HUES48 (cell line): ENCODE data around the gene SMURF2.
A peak's percentile ranks its signal among the peaks of the same experiment; 100 is the strongest.

Experiments
- H3K27ac ChIP-seq: one replicate; pipeline ENCODE4 v1.7.0; 2013; ENCODE audit warnings: low read depth, low read length, inconsistent platforms
- H3K27me3 ChIP-seq: 2 replicates; pipeline ENCODE4 v1.6.1; 2013; ENCODE audit warnings: mild to moderate bottlenecking, low read length; ENCODE audit not compliant: control insufficient read depth, insufficient read depth
- H3K36me3 ChIP-seq: 2 replicates; pipeline ENCODE4 v1.6.1; 2013; ENCODE audit warnings: low read length; ENCODE audit not compliant: control insufficient read depth, insufficient read depth
- H3K4me1 ChIP-seq: 2 replicates; pipeline ENCODE4 v1.6.1; 2013; ENCODE audit warnings: mild to moderate bottlenecking, low read length; ENCODE audit not compliant: control insufficient read depth, insufficient read depth
- H3K4me3 ChIP-seq: 2 replicates; pipeline ENCODE4 v1.5.1; 2013; ENCODE audit warnings: mild to moderate bottlenecking, low read depth, low read length
- H3K9ac ChIP-seq: 2 replicates; pipeline ENCODE4 v1.6.1; 2013; ENCODE audit warnings: mild to moderate bottlenecking, low read depth, low read length, moderate library complexity
- H3K9me3 ChIP-seq: 2 replicates; pipeline ENCODE4 v1.6.1; 2013; ENCODE audit warnings: low read length; ENCODE audit not compliant: control insufficient read depth, insufficient read depth

SMURF2 gene

GRCh38 chr17:64534187-64534586 lies 127.9 kb downstream of the SMURF2 start:
- Histone ChIP-seq H3K36me3 (peaks cover 90% of the 10 kb centered on the region), H3K27me3 (no peaks in the 10 kb centered on the region), H3K9me3 (no peaks in the 10 kb centered on the region), H3K4me3 (no peak overlapping the region), H3K4me1 (no peaks in the 10 kb centered on the region), H3K27ac (no peak overlapping the region), H3K9ac (no peak overlapping the region)

DNA sequence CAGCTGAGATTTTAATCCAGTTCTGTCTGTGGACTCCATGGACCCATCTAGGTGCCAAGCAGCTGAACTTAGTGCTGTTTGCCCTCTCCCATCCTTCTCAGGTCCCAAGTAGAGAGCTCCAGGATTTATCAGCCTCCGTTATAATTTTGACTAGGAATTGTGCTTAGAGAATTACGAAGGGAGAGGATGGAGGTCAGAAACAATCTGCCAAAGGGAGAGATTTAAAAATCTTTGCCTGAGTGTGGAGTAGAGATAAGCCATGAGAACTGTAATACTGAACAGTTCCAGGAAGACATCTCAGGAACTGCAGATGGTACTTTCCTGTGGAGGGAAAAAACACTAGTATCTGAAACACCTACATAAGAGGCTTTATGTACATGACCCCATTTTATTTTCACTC lies 128.3 kb downstream of the SMURF2 start:
- no peak overlapping the region for H3K9ac ChIP-seq
- H3K4me3 ChIP-seq = no peak overlapping the region
- no peaks in the 10 kb centered on the region for H3K9me3 ChIP-seq
- H3K36me3 ChIP-seq = peaks cover 94% of the 10 kb centered on the region
- H3K27me3 ChIP-seq = no peaks in the 10 kb centered on the region
- no peak overlapping the region for H3K27ac ChIP-seq
- H3K4me1 ChIP-seq = no peaks in the 10 kb centered on the region

DNA sequence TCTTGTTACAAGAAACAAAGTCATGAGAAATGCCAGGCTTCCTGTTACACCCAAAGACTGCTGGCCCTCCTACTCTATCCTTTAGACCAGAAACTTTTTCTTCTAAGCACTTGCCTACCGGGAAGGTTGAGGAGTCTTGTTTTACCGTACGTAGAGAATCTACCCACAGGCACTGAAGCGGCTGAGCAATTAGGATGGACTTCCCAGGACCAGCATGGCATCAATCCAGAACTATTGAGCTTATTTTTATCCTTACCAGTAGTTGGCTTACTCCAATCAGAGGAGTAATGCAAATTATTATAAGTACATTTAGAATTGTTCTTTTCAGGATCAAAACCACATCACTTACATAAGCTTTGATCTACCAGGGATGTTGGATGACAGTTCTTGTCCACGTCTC lies 129.7 kb downstream of the SMURF2 start:
- no peaks in the 10 kb centered on the region for H3K9me3 ChIP-seq
- H3K4me3 ChIP-seq = no peak overlapping the region
- no peaks in the 10 kb centered on the region for H3K27me3 ChIP-seq
- peaks cover 100% of the 10 kb centered on the region for H3K36me3 ChIP-seq
- H3K4me1 ChIP-seq = no peaks in the 10 kb centered on the region
- H3K9ac ChIP-seq = no peak overlapping the region
- no peak overlapping the region for H3K27ac ChIP-seq

GRCh38 chr17:64531955-64532371 lies 130.1 kb downstream of the SMURF2 start:
- Histone ChIP-seq H3K27ac (no peak overlapping the region), H3K27me3 (no peaks in the 10 kb centered on the region), H3K9me3 (no peaks in the 10 kb centered on the region), H3K36me3 (peaks cover 100% of the 10 kb centered on the region), H3K4me3 (no peak overlapping the region), H3K4me1 (no peaks in the 10 kb centered on the region), H3K9ac (no peak overlapping the region)

DNA sequence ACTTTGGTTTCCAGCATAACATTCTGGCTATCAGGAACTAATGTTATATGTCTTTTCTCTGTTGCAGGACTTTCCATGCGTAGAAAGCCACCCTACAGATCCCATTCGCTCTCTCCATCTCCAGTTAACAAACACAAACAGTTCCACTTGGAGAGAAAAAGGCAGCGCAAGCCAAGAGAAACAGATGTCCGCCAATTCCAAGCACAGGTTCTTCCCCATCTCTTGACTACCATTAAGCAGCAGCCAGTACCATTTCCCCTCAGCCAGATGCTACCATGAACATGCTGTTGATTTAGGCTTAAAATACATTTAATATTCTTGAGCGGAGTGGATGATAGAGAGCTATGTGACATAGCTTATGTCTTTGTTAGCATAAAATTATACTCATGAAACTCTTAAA lies 132.9 kb downstream of the SMURF2 start:
- Histone ChIP-seq H3K27me3 (no peaks in the 10 kb centered on the region), H3K27ac (no peak overlapping the region), H3K9me3 (no peaks in the 10 kb centered on the region), H3K4me3 (no peak overlapping the region), H3K4me1 (no peaks in the 10 kb centered on the region), H3K9ac (no peak overlapping the region), H3K36me3 (peaks cover 99% of the 10 kb centered on the region)

DNA sequence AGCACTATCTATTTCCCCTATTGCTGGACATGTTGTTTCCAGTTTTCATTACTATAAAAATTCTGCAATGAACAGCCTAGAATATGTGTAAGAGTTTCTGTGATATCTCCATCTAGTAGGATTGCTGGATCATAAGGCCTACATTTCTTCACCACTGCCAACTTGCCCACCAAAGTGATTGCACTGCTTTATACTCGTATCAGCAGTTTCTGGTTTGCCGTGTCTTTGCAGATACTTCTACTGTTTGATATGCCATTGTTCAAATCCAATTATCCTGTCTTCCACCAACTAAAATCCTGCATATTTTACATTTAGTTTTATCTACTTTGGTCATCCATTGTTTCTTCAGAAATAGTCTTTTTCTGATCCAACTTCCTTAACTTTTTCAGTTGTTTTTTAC lies 134.2 kb downstream of the SMURF2 start:
- no peak overlapping the region for H3K4me3 ChIP-seq
- peaks cover 99% of the 10 kb centered on the region for H3K36me3 ChIP-seq

DNA sequence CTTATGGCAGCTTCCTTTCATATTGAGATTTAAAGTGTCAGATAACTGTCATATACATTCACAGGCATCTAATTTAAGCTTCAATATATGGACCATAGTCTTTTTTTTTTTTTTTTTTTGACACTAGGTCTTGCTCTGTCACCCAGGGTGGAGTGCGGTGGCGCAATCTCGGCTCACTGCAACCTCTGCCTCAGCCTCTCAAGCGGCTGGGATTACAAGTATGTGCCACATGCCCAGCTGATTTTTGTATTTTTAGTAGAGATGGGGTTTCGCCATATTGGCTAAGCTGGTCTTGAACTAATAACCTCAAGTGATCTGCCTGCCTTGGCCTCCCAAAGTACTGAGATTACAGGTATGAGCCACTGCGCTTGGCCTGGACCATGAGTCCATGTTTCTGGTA lies 141.7 kb downstream of the SMURF2 start:
- Histone ChIP-seq H3K36me3 (peaks cover 96% of the 10 kb centered on the region), H3K27me3 (no peaks in the 10 kb centered on the region), H3K4me1 (no peaks in the 10 kb centered on the region), H3K9ac (no peak overlapping the region), H3K9me3 (no peaks in the 10 kb centered on the region), H3K27ac (no peak overlapping the region), H3K4me3 (no peak overlapping the region)

More for the DNA sequence above, 134.2 kb downstream of the SMURF2 start:
- no peak overlapping the region for H3K27ac ChIP-seq
- H3K27me3 ChIP-seq = no peaks in the 10 kb centered on the region
- H3K4me1 ChIP-seq = no peaks in the 10 kb centered on the region
- H3K9ac ChIP-seq = no peak overlapping the region
- no peaks in the 10 kb centered on the region for H3K9me3 ChIP-seq

GRCh38 chr17:64519601-64520000 lies 142.5 kb downstream of the SMURF2 start:
- H3K9me3 ChIP-seq = no peaks in the 10 kb centered on the region
- H3K9ac ChIP-seq = no peak overlapping the region
- H3K36me3 ChIP-seq = peaks cover 96% of the 10 kb centered on the region
- no peaks in the 10 kb centered on the region for H3K4me1 ChIP-seq
- H3K27ac ChIP-seq = no peak overlapping the region
- H3K4me3 ChIP-seq = no peak overlapping the region
- H3K27me3 ChIP-seq = no peaks in the 10 kb centered on the region

DNA sequence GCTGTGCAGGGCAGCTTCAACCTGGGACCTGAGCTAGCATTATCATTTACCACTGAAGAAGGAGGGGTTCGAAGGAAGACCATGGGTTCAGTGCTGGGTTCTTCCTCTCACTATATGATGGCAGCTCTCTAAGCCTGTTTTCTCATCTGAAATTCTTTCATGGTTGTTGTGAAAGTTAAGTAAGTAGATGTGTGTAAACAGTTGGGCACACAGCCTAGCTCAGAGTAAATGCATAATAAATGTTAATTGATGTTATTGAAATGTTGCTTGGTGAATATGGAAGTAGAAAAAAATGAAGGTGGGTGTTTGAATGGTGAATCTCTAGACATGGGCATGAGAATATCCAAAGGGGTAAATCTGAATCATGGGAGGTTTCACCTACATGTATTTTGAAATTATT lies 146.3 kb downstream of the SMURF2 start:
- Histone ChIP-seq H3K27ac (no peak overlapping the region), H3K4me3 (no peak overlapping the region), H3K27me3 (no peaks in the 10 kb centered on the region), H3K9ac (no peak overlapping the region), H3K4me1 (no peaks in the 10 kb centered on the region), H3K9me3 (no peaks in the 10 kb centered on the region), H3K36me3 (peaks cover 95% of the 10 kb centered on the region)

DNA sequence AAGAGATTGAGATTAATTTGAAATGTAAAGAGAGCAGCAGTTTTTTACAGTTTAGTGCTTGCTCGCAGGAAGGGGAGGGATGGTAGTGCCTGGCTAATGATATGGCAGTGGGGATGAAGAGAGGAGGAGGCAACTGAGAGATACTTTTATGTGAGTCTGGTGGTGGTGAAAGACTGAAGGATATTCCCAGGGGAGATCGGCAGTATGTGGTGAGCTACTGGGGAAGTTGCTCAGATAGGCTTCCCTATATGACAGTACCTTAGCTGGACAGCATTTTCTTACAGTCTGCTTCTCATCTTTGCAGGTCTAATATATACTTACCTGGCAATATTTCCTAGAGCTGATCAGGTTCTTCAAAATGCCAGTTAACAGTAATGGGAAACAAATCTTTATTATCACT lies 146.7 kb downstream of the SMURF2 start:
- Histone ChIP-seq H3K9me3 (no peaks in the 10 kb centered on the region), H3K9ac (no peak overlapping the region), H3K27me3 (no peaks in the 10 kb centered on the region), H3K4me1 (no peaks in the 10 kb centered on the region), H3K4me3 (no peak overlapping the region), H3K27ac (no peak overlapping the region), H3K36me3 (peaks cover 95% of the 10 kb centered on the region)

- H3K27ac ChIP-seq = no peak overlapping the region
- no peak overlapping the region for H3K4me3 ChIP-seq
- H3K9me3 ChIP-seq = no peaks in the 10 kb centered on the region
- H3K27me3 ChIP-seq = no peaks in the 10 kb centered on the region
- peaks cover 10% of the 10 kb centered on the region; the same call in 1 of the 2 replicates for H3K4me1 ChIP-seq
- H3K9ac ChIP-seq = no peak overlapping the region
- H3K36me3 ChIP-seq = peaks cover 66% of the 10 kb centered on the region
These were observed 152.9 kb downstream of the SMURF2 start for GRCh38 chr17:64509179-64509578.

DNA sequence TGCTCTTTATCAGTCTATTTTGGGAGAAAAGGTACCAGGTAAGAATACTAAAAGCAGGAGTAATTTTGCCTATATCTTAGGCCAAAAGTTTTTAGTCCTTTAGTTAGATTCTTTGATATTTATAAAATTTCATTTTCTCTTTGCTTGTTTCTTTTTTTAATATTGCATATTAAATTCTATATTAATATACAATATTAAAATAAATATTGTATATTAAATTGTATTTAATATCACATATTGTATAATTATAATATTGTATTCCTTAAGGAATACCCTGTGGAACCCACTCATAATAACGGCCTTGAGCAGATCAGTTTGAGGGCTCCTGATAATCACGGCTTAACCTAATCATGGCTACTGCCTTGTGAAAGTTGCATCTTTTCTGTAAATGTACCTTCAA lies 153.4 kb downstream of the SMURF2 start:
- peaks cover 14% of the 10 kb centered on the region; the same call in 1 of the 2 replicates for H3K4me1 ChIP-seq
- H3K27me3 ChIP-seq = no peaks in the 10 kb centered on the region
- H3K36me3 ChIP-seq = peaks cover 66% of the 10 kb centered on the region
- no peak overlapping the region for H3K27ac ChIP-seq
- H3K9me3 ChIP-seq = no peaks in the 10 kb centered on the region
- H3K9ac ChIP-seq = no peak overlapping the region
- H3K4me3 ChIP-seq = peak overlapping the region; percentile 90
